OCI-LY3 (cell line): Measurements from ENCODE around the gene PLCXD1.

ENCODE experiments used
- EZH2phosphoT487 ChIP-seq: fragments of 200-600 bp; shearing (Covaris generic); IDR thresholded peaks from 2 replicates; pipeline ENCODE4 v1.6.1; 2018; ENCODE audit warnings: antibody characterized with exemption, mixed run types, low read depth
- TF ChIP-seq, protein P1 (sequence below): fragments of 200-600, 300-600 bp; sonication (generic); IDR thresholded peaks from 2 replicates; pipeline ENCODE4 v1.5.1; 2014; ENCODE audit warnings: antibody characterized with exemption, low read length, low read depth

DNA sequence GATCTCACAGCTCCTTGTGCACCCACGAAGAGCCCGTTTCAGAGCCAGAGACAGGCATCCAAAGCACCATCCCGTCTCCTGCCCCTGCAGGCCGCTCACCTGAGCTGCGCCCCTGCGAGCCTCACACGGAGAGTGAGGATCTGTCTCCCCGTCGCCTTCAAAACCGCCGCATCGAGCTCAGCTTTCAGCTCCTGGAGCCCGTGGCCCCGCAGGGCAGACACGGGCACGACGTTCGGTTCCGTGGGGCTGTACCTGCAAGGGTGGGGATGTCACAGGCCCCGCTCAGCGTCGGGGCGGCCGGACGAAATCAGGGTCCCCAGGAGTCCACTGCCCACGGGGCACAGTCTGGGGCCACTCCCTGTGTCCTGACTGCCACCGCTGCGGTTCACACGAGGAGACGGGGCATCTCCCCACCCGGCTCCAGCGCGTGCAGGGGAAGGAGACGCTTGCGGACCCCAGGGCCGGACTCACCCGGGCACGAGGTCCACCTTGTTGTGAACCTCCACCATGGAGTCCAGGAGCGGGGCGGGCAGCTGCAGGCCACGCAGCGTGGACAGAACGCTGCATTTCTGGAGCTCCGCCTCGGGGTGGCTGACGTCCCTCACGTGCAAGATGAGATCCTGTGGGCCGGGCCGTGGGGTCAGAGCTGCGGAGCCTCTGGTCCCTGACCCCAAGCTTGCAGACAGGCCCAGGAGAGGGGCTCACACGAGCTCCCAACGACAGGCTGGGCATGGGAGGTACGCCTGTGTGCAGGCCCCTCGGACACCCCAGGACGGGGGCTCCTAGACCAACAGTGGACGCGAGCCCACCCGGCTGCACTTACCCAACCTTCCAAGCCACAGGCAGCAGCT is 26.3 kb downstream of the PLCXD1 start:
- TF ChIP-seq, protein P1, sequence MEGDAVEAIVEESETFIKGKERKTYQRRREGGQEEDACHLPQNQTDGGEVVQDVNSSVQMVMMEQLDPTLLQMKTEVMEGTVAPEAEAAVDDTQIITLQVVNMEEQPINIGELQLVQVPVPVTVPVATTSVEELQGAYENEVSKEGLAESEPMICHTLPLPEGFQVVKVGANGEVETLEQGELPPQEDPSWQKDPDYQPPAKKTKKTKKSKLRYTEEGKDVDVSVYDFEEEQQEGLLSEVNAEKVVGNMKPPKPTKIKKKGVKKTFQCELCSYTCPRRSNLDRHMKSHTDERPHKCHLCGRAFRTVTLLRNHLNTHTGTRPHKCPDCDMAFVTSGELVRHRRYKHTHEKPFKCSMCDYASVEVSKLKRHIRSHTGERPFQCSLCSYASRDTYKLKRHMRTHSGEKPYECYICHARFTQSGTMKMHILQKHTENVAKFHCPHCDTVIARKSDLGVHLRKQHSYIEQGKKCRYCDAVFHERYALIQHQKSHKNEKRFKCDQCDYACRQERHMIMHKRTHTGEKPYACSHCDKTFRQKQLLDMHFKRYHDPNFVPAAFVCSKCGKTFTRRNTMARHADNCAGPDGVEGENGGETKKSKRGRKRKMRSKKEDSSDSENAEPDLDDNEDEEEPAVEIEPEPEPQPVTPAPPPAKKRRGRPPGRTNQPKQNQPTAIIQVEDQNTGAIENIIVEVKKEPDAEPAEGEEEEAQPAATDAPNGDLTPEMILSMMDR = no peak
- TF ChIP-seq EZH2phosphoT487 = no peak
